GM12878 (cell line): ENCODE data around the gene TXLNA. TPM values are rescaled to one million over a fixed set of nuclear protein-coding genes. Genes with fewer than 3 reads are reported as not detected.

Experiments
- ATAC-seq: fragments of 200-7000 bp; cut with Tn5 transposase; 3 replicates; pipeline ENCODE4 v1.9.1; 2020; ENCODE audit warnings: mild to moderate bottlenecking, moderate library complexity
- BruUV-seq: library from RNA; stranded (reverse); fragments of 400-500 nt; replicated peaks from 2 replicates; lab custom pipeline; 2021; lab: Mats Ljungman, UMichigan
- CTCF ChIA-PET: fragments of 300-600 bp; sonication (Branson Sonifier 250); formaldehyde crosslinking; extraction: SDS; loops from one replicate; lab custom pipeline; 2021; ENCODE audit warnings: inconsistent platforms; lab: Yijun Ruan, JAX
- POLR2A ChIA-PET: fragments of 350-600 bp; formaldehyde crosslinking; extraction: SDS; loops from one replicate; lab custom pipeline; 2021; ENCODE audit warnings: inconsistent platforms; lab: Charles Lee
- RAD21 ChIA-PET: fragments of 300-600 bp; sonication (Branson Sonifier 250); formaldehyde crosslinking; loops from one replicate; lab custom pipeline; 2023; ENCODE audit warnings: antibody characterized with exemption; ENCODE audit not compliant: unreplicated experiment; lab: Charles Lee
- SMC1A ChIA-PET: fragments of 300-600 bp; sonication (Branson Sonifier 250); formaldehyde crosslinking; loops from one replicate; lab custom pipeline; 2023; ENCODE audit not compliant: unreplicated experiment, uncharacterized antibody; lab: Charles Lee
- DNase-seq: peaks from one replicate; pipeline ENCODE4 v3.0.0-alpha.2; 2011; ENCODE audit warnings: low read depth, low spot score
- FAIRE-seq: peaks from 3 replicates; lab custom pipeline; 2011; peaks lifted over from hg19 to GRCh38; lab: Jason Lieb, UNC
- H2AFZ ChIP-seq: 2 replicates; pipeline ENCODE4 v1.6.0; 2011; ENCODE audit warnings: low read depth, low read length, control low read depth; ENCODE audit not compliant: control insufficient read depth
- H3K27ac ChIP-seq: 2 replicates; pipeline ENCODE4 v1.5.1; 2011; ENCODE audit warnings: control low read depth; ENCODE audit not compliant: control insufficient read depth, insufficient read depth
- H3K27me3 ChIP-seq, 2 experiments: replicated peaks in 1 of 2; 2 replicates each; pipeline versions ENCODE4 v1.6.0 to v1.6.1; 2011; ENCODE audit warnings: low read length in 1 of 2; ENCODE audit not compliant: control insufficient read depth in 2 of 2, insufficient read depth in 2 of 2
- H3K36me3 ChIP-seq, 2 experiments: 2 replicates each; pipeline ENCODE4 v1.5.1; 2011; ENCODE audit warnings: low read length in 1 of 2; ENCODE audit not compliant: control insufficient read depth in 2 of 2, insufficient read depth in 2 of 2
- H3K4me1 ChIP-seq: 2 replicates; pipeline ENCODE4 v1.6.1; 2011; ENCODE audit warnings: mild to moderate bottlenecking, low read length, moderate library complexity, mixed read lengths; ENCODE audit not compliant: control insufficient read depth, insufficient read depth
- H3K4me2 ChIP-seq: 2 replicates; pipeline ENCODE4 v1.6.0; 2011; ENCODE audit warnings: control low read depth; ENCODE audit not compliant: control insufficient read depth, insufficient read depth
- H3K4me3 ChIP-seq: fragments of 200-600 bp; sonication (generic); 2 replicates; pipeline ENCODE4 v1.5.1; 2016
- H3K79me2 ChIP-seq: 2 replicates; pipeline ENCODE4 v1.6.0; 2011; ENCODE audit warnings: low read length; ENCODE audit not compliant: control insufficient read depth, insufficient read depth
- H3K9ac ChIP-seq: 2 replicates; pipeline ENCODE4 v1.8.0; 2011; ENCODE audit warnings: low read length, control low read depth, mixed read lengths; ENCODE audit not compliant: control insufficient read depth, insufficient read depth
- H3K9me3 ChIP-seq: replicated peaks from 3 replicates; pipeline ENCODE4 v1.5.1; 2011; ENCODE audit warnings: mild to moderate bottlenecking, low read length; ENCODE audit not compliant: control insufficient read depth, insufficient read depth
- H4K20me1 ChIP-seq: 2 replicates; pipeline ENCODE4 v1.6.0; 2011; ENCODE audit not compliant: control insufficient read depth, insufficient read depth
- EGR1 ChIP-seq, 2 experiments: IDR thresholded peaks; 1 replicate in 1 of 2; 2 replicates in 1 of 2; pipeline ENCODE4 v1.6.1; 2011 to 2012; ENCODE audit warnings: low read depth in 2 of 2, low read length in 2 of 2, borderline replicate concordance in 1 of 2, mild to moderate bottlenecking in 1 of 2, moderate library complexity in 1 of 2
- IKZF1 ChIP-seq: fragments of 450-650 bp; conservative IDR thresholded peaks from 2 replicates; pipeline ENCODE4 v1.6.1; 2017; ENCODE audit warnings: antibody characterized with exemption, mild to moderate bottlenecking
- IKZF2 ChIP-seq, 2 experiments: fragments of 450-650 bp; IDR thresholded peaks; 2 replicates each; pipeline ENCODE4 v1.6.1; 2017; ENCODE audit warnings: mild to moderate bottlenecking in 2 of 2, moderate library complexity in 2 of 2
- JUNB ChIP-seq: IDR thresholded peaks from 2 replicates; pipeline ENCODE4 v1.6.1; 2016; ENCODE audit warnings: antibody characterized with exemption, mild to moderate bottlenecking
- KLF5 ChIP-seq: fragments of 450-650 bp; IDR thresholded peaks from 2 replicates; pipeline ENCODE4 v1.6.1; 2014; ENCODE audit warnings: mild to moderate bottlenecking; ENCODE audit not compliant: partially characterized antibody
- NFYB ChIP-seq: IDR thresholded peaks from 2 replicates; pipeline ENCODE4 v1.6.1; 2011; ENCODE audit warnings: low read depth, mild to moderate bottlenecking, low read length, improper control_type of control experiment, moderate library complexity; ENCODE audit not compliant: insufficient read depth
- POLR2A ChIP-seq: IDR thresholded peaks from 2 replicates; pipeline ENCODE4 v1.6.1; 2011; ENCODE audit warnings: low read depth, mild to moderate bottlenecking, low read length
- SREBF1 ChIP-seq: IDR thresholded peaks from 2 replicates; pipeline ENCODE4 v1.6.1; 2012; ENCODE audit warnings: mild to moderate bottlenecking, low read length
- TAF1 ChIP-seq: IDR thresholded peaks from 2 replicates; pipeline ENCODE4 v1.6.1; 2011; ENCODE audit warnings: mild to moderate bottlenecking, low read depth, low read length, borderline replicate concordance
- TARDBP ChIP-seq: IDR thresholded peaks from 2 replicates; pipeline ENCODE4 v1.6.1; 2016; ENCODE audit warnings: borderline replicate concordance
- TCF3 ChIP-seq: IDR thresholded peaks from 2 replicates; pipeline ENCODE4 v1.6.1; 2012; ENCODE audit warnings: low read depth, mild to moderate bottlenecking, low read length, borderline replicate concordance; ENCODE audit not compliant: insufficient read depth
- ZBED1 ChIP-seq: IDR thresholded peaks from 2 replicates; pipeline ENCODE4 v1.6.1; 2016; ENCODE audit warnings: borderline replicate concordance
- ZSCAN29 ChIP-seq: fragments of 450-650 bp; IDR thresholded peaks from 2 replicates; pipeline ENCODE4 v1.6.1; 2017; ENCODE audit warnings: mild to moderate bottlenecking, moderate library complexity
- WGBS: methylation state at CpG from one replicate; pipeline ENCODE4 v1.1.6; 2016; ENCODE audit warnings: low lambda C conversion rate; ENCODE audit not compliant: insufficient replicate concordance, insufficient coverage; ENCODE audit errors: missing lambda C conversion rate; 5-methylcytosine and 5-hydroxymethylcytosine counted together
- in situ Hi-C: fragments of 300-500 bp; cut with MboI; formaldehyde crosslinking; loops from 9 replicates; pipeline ENCODE4 v1.14.3; 2018; ENCODE audit warnings: mixed read lengths
- intact Hi-C: fragments of 100-400 bp; cut with micrococcal nuclease; formaldehyde crosslinking; loops from one replicate; pipeline ENCODE4 v1.14.2; 2022; ENCODE audit not compliant: unreplicated experiment
- polyA plus RNA-seq, 11 experiments: library from polyadenylated mRNA; depleted of rRNA in 4 of 11; unstranded in 6 of 11; stranded (reverse) in 5 of 11; fragments of >200 nt; fragmentation: Nextera tagmentation in 4 of 11; fragmentation: Illumina TruSeq in 1 of 11; extraction: Ambion mirVana in 4 of 11; extraction: Trizol in 1 of 11; gene quantifications; 1 replicate in 1 of 11; 2 replicates in 10 of 11; pipeline versions ENCODE4 v1.2.1 to v1.2.3, GENCODE V29; 2011 to 2016; ENCODE audit warnings: inconsistent platforms in 2 of 11, missing spikeins in 2 of 11, low read depth in 1 of 11
- total RNA-seq, 4 experiments: library from RNA; depleted of rRNA in 3 of 4; stranded (reverse); fragments of >200 nt in 3 of 4; fragmentation: Illumina TruSeq in 1 of 4; extraction: Trizol in 1 of 4; gene quantifications; 2 replicates each; pipeline versions ENCODE4 v1.2.1 to v1.2.3, GENCODE V29; 2013 to 2021
- TF ChIP-seq, protein P1 (sequence below): fragments of 450-650 bp; IDR thresholded peaks from 2 replicates; pipeline ENCODE4 v1.6.1; 2016; ENCODE audit warnings: mild to moderate bottlenecking, moderate library complexity, borderline replicate concordance
- TF ChIP-seq, protein P2 (sequence below): fragments of 450-650 bp; IDR thresholded peaks from 2 replicates; pipeline ENCODE4 v1.6.1; 2014; ENCODE audit warnings: mild to moderate bottlenecking
- TF ChIP-seq, protein P3 (sequence below): fragments of 450-650 bp; IDR thresholded peaks from 2 replicates; pipeline ENCODE4 v1.6.1; 2017; ENCODE audit warnings: mild to moderate bottlenecking, low read depth, inconsistent platforms; ENCODE audit not compliant: poor library complexity, severe bottlenecking
- TF ChIP-seq, protein P4 (sequence below): fragments of 450-650 bp; IDR thresholded peaks from 2 replicates; pipeline ENCODE4 v1.6.1; 2016; ENCODE audit warnings: mild to moderate bottlenecking

The TXLNA gene
- total and polyA plus RNA-seq, 10 of the 15 experiments (the other 5 are each of a cell fraction or from before 2014, with no cell fraction given) = 7.2 to 93.7 (median 47.9) TPM

DNA sequence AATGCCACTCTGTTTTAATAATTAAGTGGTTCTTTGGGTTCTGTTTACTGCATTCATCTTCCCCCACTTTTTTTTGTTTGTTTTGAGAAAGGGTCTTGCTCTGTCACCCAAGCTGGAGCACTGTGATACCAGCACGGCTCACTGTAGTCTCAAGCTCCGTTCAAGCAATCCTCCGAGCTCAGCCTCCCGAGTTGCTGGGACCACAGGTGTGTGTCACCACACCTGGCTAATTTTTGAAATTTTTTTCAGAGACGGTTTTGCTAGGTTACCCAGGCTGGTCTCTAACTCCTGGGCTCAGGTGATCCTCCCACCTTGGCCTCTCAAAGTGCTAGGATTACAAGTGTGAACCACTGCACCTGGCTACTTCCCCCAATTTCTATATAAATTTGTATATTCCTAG is 42.4 kb upstream of the TXLNA start:
- TF ChIP-seq JUNB (no peak), IKZF1 (no peak), EGR1 (IDR thresholded peaks at IDR 0.05; ENCODE audit: borderline replicate concordance in 1 of 2, low read depth in 2 of 2, low read length in 2 of 2) (no peak), SREBF1 (no peak), POLR2A (no peak), NFYB (no peak), TAF1 (no peak), IKZF2 (IDR thresholded peaks at IDR 0.05) (no peak), ZBED1 (no peak), KLF5 (no peak), ZSCAN29 (no peak), TARDBP (no peak), TCF3 (no peak)
- TF ChIP-seq, protein P1, sequence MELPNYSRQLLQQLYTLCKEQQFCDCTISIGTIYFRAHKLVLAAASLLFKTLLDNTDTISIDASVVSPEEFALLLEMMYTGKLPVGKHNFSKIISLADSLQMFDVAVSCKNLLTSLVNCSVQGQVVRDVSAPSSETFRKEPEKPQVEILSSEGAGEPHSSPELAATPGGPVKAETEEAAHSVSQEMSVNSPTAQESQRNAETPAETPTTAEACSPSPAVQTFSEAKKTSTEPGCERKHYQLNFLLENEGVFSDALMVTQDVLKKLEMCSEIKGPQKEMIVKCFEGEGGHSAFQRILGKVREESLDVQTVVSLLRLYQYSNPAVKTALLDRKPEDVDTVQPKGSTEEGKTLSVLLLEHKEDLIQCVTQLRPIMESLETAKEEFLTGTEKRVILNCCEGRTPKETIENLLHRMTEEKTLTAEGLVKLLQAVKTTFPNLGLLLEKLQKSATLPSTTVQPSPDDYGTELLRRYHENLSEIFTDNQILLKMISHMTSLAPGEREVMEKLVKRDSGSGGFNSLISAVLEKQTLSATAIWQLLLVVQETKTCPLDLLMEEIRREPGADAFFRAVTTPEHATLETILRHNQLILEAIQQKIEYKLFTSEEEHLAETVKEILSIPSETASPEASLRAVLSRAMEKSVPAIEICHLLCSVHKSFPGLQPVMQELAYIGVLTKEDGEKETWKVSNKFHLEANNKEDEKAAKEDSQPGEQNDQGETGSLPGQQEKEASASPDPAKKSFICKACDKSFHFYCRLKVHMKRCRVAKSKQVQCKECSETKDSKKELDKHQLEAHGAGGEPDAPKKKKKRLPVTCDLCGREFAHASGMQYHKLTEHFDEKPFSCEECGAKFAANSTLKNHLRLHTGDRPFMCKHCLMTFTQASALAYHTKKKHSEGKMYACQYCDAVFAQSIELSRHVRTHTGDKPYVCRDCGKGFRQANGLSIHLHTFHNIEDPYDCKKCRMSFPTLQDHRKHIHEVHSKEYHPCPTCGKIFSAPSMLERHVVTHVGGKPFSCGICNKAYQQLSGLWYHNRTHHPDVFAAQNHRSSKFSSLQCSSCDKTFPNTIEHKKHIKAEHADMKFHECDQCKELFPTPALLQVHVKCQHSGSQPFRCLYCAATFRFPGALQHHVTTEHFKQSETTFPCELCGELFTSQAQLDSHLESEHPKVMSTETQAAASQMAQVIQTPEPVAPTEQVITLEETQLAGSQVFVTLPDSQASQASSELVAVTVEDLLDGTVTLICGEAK = no peak
- TF ChIP-seq, protein P2, sequence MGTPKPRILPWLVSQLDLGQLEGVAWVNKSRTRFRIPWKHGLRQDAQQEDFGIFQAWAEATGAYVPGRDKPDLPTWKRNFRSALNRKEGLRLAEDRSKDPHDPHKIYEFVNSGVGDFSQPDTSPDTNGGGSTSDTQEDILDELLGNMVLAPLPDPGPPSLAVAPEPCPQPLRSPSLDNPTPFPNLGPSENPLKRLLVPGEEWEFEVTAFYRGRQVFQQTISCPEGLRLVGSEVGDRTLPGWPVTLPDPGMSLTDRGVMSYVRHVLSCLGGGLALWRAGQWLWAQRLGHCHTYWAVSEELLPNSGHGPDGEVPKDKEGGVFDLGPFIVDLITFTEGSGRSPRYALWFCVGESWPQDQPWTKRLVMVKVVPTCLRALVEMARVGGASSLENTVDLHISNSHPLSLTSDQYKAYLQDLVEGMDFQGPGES = no peak
- TF ChIP-seq, protein P3, sequence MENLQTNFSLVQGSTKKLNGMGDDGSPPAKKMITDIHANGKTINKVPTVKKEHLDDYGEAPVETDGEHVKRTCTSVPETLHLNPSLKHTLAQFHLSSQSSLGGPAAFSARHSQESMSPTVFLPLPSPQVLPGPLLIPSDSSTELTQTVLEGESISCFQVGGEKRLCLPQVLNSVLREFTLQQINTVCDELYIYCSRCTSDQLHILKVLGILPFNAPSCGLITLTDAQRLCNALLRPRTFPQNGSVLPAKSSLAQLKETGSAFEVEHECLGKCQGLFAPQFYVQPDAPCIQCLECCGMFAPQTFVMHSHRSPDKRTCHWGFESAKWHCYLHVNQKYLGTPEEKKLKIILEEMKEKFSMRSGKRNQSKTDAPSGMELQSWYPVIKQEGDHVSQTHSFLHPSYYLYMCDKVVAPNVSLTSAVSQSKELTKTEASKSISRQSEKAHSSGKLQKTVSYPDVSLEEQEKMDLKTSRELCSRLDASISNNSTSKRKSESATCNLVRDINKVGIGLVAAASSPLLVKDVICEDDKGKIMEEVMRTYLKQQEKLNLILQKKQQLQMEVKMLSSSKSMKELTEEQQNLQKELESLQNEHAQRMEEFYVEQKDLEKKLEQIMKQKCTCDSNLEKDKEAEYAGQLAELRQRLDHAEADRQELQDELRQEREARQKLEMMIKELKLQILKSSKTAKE = no peak
- TF ChIP-seq, protein P4, sequence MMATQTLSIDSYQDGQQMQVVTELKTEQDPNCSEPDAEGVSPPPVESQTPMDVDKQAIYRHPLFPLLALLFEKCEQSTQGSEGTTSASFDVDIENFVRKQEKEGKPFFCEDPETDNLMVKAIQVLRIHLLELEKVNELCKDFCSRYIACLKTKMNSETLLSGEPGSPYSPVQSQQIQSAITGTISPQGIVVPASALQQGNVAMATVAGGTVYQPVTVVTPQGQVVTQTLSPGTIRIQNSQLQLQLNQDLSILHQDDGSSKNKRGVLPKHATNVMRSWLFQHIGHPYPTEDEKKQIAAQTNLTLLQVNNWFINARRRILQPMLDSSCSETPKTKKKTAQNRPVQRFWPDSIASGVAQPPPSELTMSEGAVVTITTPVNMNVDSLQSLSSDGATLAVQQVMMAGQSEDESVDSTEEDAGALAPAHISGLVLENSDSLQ = no peak
- no peak overlapping the region for H3K9ac ChIP-seq
- no peaks in the 10 kb centered on the region for H3K4me1 ChIP-seq
- CTCF ChIA-PET = interaction anchor here (1.4 kb wide), 1 partner anchor 63 kb away, joined by 6 read pairs; no protein-coding TSS in a partner anchor
- no peaks in the 10 kb centered on the region; the same call in 1 of the 2 replicates for H4K20me1 ChIP-seq
- no peak overlapping the region for H3K4me2 ChIP-seq
- in situ Hi-C loops = no loop called here
- no peak for FAIRE-seq
- H3K9me3 ChIP-seq = no peaks in the 10 kb centered on the region
- H3K27me3 ChIP-seq = no peaks in the 10 kb centered on the region
- H2AFZ ChIP-seq = no peak overlapping the region
- no peaks in the 10 kb centered on the region; a peak in 1 of 4 replicates for H3K36me3 ChIP-seq
- POLR2A ChIA-PET = no interaction called here
- no peak for DNase-seq
- RAD21 ChIA-PET = no interaction called here
- peaks cover 12% of the 10 kb centered on the region for H3K79me2 ChIP-seq
- intact Hi-C loops = no loop called here
- WGBS = 78% methylated on average over 5 of the region's 5 CpGs
- SMC1A ChIA-PET = no interaction called here
- no TSS peak for BruUV-seq
- H3K4me3 ChIP-seq = no peak overlapping the region
- ATAC-seq = no peak
- no peak overlapping the region for H3K27ac ChIP-seq
